Brain microvascular endothelial cell (primary cell): ENCODE data around the gene FBXO10.

Source experiments
- DNase-seq: peaks from one replicate; pipeline ENCODE4 v3.0.0-alpha.2; 2020
- H3K27ac ChIP-seq: fragments of 250-450 bp; sonication (Bioruptor Pico); 2 replicates; pipeline ENCODE4 v1.5.1; 2020; ENCODE audit warnings: mild to moderate bottlenecking, moderate library complexity
- H3K27me3 ChIP-seq: fragments of 250-450 bp; sonication (Bioruptor Pico); replicated peaks from 2 replicates; pipeline ENCODE4 v1.5.1; 2020; ENCODE audit warnings: mild to moderate bottlenecking
- H3K36me3 ChIP-seq: fragments of 250-450 bp; sonication (Bioruptor Pico); replicated peaks from 2 replicates; pipeline ENCODE4 v1.5.1; 2020; ENCODE audit warnings: mild to moderate bottlenecking
- H3K4me3 ChIP-seq: 2 replicates; pipeline ENCODE4 v1.5.1; 2011; ENCODE audit warnings: low read depth, mild to moderate bottlenecking, control low read depth, low read length, moderate library complexity
- CTCF ChIP-seq: IDR thresholded peaks from 2 replicates; pipeline ENCODE4 v1.5.1; 2011; ENCODE audit warnings: low read depth, mild to moderate bottlenecking, moderate library complexity, low read length, control low read depth, inconsistent platforms; ENCODE audit errors: missing control alignments
- in situ Hi-C: cut with HindIII; loops from 2 replicates; pipeline ENCODE4 v1.10.0; 2017; ENCODE audit warnings: low sequenced_read_pairs, low pct_ligation_motif_present

Gene FBXO10

GRCh38 chr9:37507566-37508134 is 68.5 kb downstream of the FBXO10 start:
- Histone ChIP-seq H3K36me3 (peaks cover 16% of the 10 kb centered on the region), H3K27me3 (no peaks in the 10 kb centered on the region), H3K27ac (no peak overlapping the region), H3K4me3 (no peak overlapping the region)
- in situ Hi-C loops = no loop called here
- DNase-seq = no peak
- TF ChIP-seq CTCF = no peak

GRCh38 chr9:37504605-37505004 is 71.6 kb downstream of the FBXO10 start:
- Histone ChIP-seq H3K4me3 (no peak overlapping the region), H3K27me3 (no peaks in the 10 kb centered on the region), H3K36me3 (peaks cover 39% of the 10 kb centered on the region), H3K27ac (no peak overlapping the region)
- in situ Hi-C loops = no loop called here
- no peak for DNase-seq
- TF ChIP-seq CTCF = no peak

- Histone ChIP-seq H3K4me3 (no peak overlapping the region), H3K36me3 (peaks cover 43% of the 10 kb centered on the region), H3K27ac (no peak overlapping the region), H3K27me3 (no peaks in the 10 kb centered on the region)
- DNase-seq = peak; percentile 20
- TF ChIP-seq CTCF = no peak
- in situ Hi-C loops = no loop called here
Observed at GRCh38 chr9:37503736-37504135, 72.4 kb downstream of the FBXO10 start.

GRCh38 chr9:37501957-37502596 is 74.1 kb downstream of the FBXO10 start:
- no peak overlapping the region for H3K4me3 ChIP-seq
- H3K36me3 ChIP-seq = peaks cover 47% of the 10 kb centered on the region
- TF ChIP-seq CTCF = no peak
- H3K27me3 ChIP-seq = no peaks in the 10 kb centered on the region
- no peak for DNase-seq
- H3K27ac ChIP-seq = no peak overlapping the region
- in situ Hi-C loops = no loop called here

GRCh38 chr9:37499297-37499696 is 76.9 kb downstream of the FBXO10 start:
- in situ Hi-C loops = loop anchor here (25.0 kb wide), 1 partner anchor 88 kb away; the partner anchor contains the start of genes FBXO10 and TOMM5
- Histone ChIP-seq H3K27me3 (no peaks in the 10 kb centered on the region), H3K36me3 (peaks cover 62% of the 10 kb centered on the region), H3K27ac (no peak overlapping the region), H3K4me3 (no peak overlapping the region)
- no peak for TF ChIP-seq CTCF
- DNase-seq = no peak
